Activated naive CD4-positive, alpha-beta T cell treated with anti-CD3 and anti-CD28 coated beads, Interleukin-2, amount 50 U/mL, for 24 hours (primary cell): Measurements from ENCODE around the gene CCDC159.

Source experiments
- H3K27ac Mint-ChIP-seq: one replicate; pipeline ENCODE4 v1.8.0; 2021; ENCODE audit warnings: mild to moderate bottlenecking, mixed read lengths
- H3K27me3 Mint-ChIP-seq: one replicate; pipeline ENCODE4 v1.8.0; 2021; ENCODE audit warnings: mixed read lengths
- H3K36me3 Mint-ChIP-seq: one replicate; pipeline ENCODE4 v1.8.0; 2021; ENCODE audit warnings: mixed read lengths
- H3K4me1 Mint-ChIP-seq: one replicate; pipeline ENCODE4 v1.8.0; 2021; ENCODE audit warnings: mixed read lengths
- H3K4me3 Mint-ChIP-seq: one replicate; pipeline ENCODE4 v1.8.0; 2021; ENCODE audit warnings: mild to moderate bottlenecking, mixed read lengths
- H3K9me3 Mint-ChIP-seq: one replicate; pipeline ENCODE4 v1.8.0; 2021; ENCODE audit warnings: mixed read lengths

Gene CCDC159

GRCh38 chr19:11390359-11390758 lies 44.0 kb downstream of the CCDC159 start:
- Mint-ChIP-seq H3K27ac (no peak overlapping the region), H3K36me3 (no peaks in the 10 kb centered on the region), H3K27me3 (no peaks in the 10 kb centered on the region), H3K4me1 (peaks cover 7% of the 10 kb centered on the region), H3K4me3 (no peak overlapping the region), H3K9me3 (no peaks in the 10 kb centered on the region)

- Mint-ChIP-seq H3K27me3 (no peaks in the 10 kb centered on the region), H3K27ac (no peak overlapping the region), H3K4me1 (peaks cover 7% of the 10 kb centered on the region), H3K9me3 (no peaks in the 10 kb centered on the region), H3K4me3 (no peak overlapping the region), H3K36me3 (no peaks in the 10 kb centered on the region)
Observed at GRCh38 chr19:11390933-11391680, 44.8 kb downstream of the CCDC159 start.

- H3K36me3 Mint-ChIP-seq, result no peaks in the 10 kb centered on the region
- no peaks in the 10 kb centered on the region for H3K4me1 Mint-ChIP-seq
Observed at GRCh38 chr19:11397089-11397610, 50.8 kb downstream of the CCDC159 start.

GRCh38 chr19:11399667-11400066 lies 53.3 kb downstream of the CCDC159 start:
- H3K36me3 Mint-ChIP-seq, result no peaks in the 10 kb centered on the region
- peaks cover 2% of the 10 kb centered on the region for H3K27me3 Mint-ChIP-seq
- no peaks in the 10 kb centered on the region for H3K9me3 Mint-ChIP-seq
- H3K4me1 Mint-ChIP-seq, result no peaks in the 10 kb centered on the region
- H3K27ac Mint-ChIP-seq, result no peak overlapping the region
- no peak overlapping the region for H3K4me3 Mint-ChIP-seq

More at GRCh38 chr19:11397089-11397610, 50.8 kb downstream of the CCDC159 start:
- H3K27me3 Mint-ChIP-seq, result peaks cover 2% of the 10 kb centered on the region
- no peaks in the 10 kb centered on the region for H3K9me3 Mint-ChIP-seq
- no peak overlapping the region for H3K4me3 Mint-ChIP-seq
- no peak overlapping the region for H3K27ac Mint-ChIP-seq

- H3K4me1 Mint-ChIP-seq, result no peaks in the 10 kb centered on the region
- no peaks in the 10 kb centered on the region for H3K36me3 Mint-ChIP-seq
- no peak overlapping the region for H3K4me3 Mint-ChIP-seq
- H3K27ac Mint-ChIP-seq, result no peak overlapping the region
- H3K9me3 Mint-ChIP-seq, result no peaks in the 10 kb centered on the region
- H3K27me3 Mint-ChIP-seq, result peaks cover 4% of the 10 kb centered on the region
Observed at GRCh38 chr19:11400798-11401197, 54.5 kb downstream of the CCDC159 start.

- Mint-ChIP-seq H3K9me3 (no peaks in the 10 kb centered on the region), H3K4me1 (no peaks in the 10 kb centered on the region), H3K36me3 (no peaks in the 10 kb centered on the region), H3K27me3 (peaks cover 4% of the 10 kb centered on the region), H3K27ac (no peak overlapping the region), H3K4me3 (no peak overlapping the region)
Observed at GRCh38 chr19:11401808-11402543, 55.7 kb downstream of the CCDC159 start.
